HepG2 (cell line): ENCODE measurements around the gene ENPP7. TPM values are rescaled to one million over a fixed set of nuclear protein-coding genes. Genes with fewer than 3 reads are reported as not detected.

Source experiments
- AFF4 ChIP-seq: sonication (generic); formaldehyde crosslinking; IDR thresholded peaks from 2 replicates; pipeline ENCODE4 v1.4.0; 2020; ENCODE audit warnings: missing genetic modification reagents
- AGO2 ChIP-seq: fragments of 200-400 bp; formaldehyde crosslinking; optimal IDR thresholded peaks from 2 replicates; pipeline ENCODE3; 2017; ENCODE audit warnings: mild to moderate bottlenecking, low read depth, low read length, moderate library complexity
- ARNT ChIP-seq: fragments of 450-650 bp; IDR thresholded peaks from 2 replicates; pipeline ENCODE4 v1.6.1; 2017
- ARNT2 ChIP-seq: sonication (generic); formaldehyde crosslinking; IDR thresholded peaks from 2 replicates; pipeline ENCODE4 v1.8.0; 2022; ENCODE audit warnings: mild to moderate bottlenecking, low read depth, missing genetic modification reagents, moderate library complexity
- BATF2 ChIP-seq: sonication (generic); formaldehyde crosslinking; IDR thresholded peaks from 2 replicates; pipeline ENCODE4 v1.8.0; 2022; ENCODE audit warnings: mild to moderate bottlenecking, missing genetic modification reagents, moderate library complexity
- CSRNP2 ChIP-seq: sonication (generic); formaldehyde crosslinking; conservative IDR thresholded peaks from 2 replicates; pipeline ENCODE4 v1.8.0; 2022; ENCODE audit warnings: low read depth, missing genetic modification reagents
- E2F1 ChIP-seq: sonication (generic); formaldehyde crosslinking; IDR thresholded peaks from 2 replicates; pipeline ENCODE4 v1.5.0; 2020; ENCODE audit warnings: missing genetic modification reagents
- EED ChIP-seq: sonication (generic); formaldehyde crosslinking; IDR thresholded peaks from 2 replicates; pipeline ENCODE4 v1.5.0; 2020; ENCODE audit warnings: mild to moderate bottlenecking, missing genetic modification reagents
- RELA ChIP-seq: sonication (generic); formaldehyde crosslinking; IDR thresholded peaks from 2 replicates; pipeline ENCODE4 v1.4.0; 2020; ENCODE audit warnings: missing genetic modification reagents
- SKI ChIP-seq: fragments of 450-650 bp; IDR thresholded peaks from one replicate; pipeline ENCODE4 v1.6.1; 2018; ENCODE audit warnings: mild to moderate bottlenecking; ENCODE audit not compliant: partially characterized antibody
- SRY ChIP-seq: sonication (generic); formaldehyde crosslinking; IDR thresholded peaks from 2 replicates; pipeline ENCODE4 v1.8.0; 2022; ENCODE audit warnings: mild to moderate bottlenecking, missing genetic modification reagents
- TEAD3 ChIP-seq: optimal IDR thresholded peaks from 2 replicates; pipeline ENCODE3; 2016; ENCODE audit warnings: borderline replicate concordance
- TGIF2 ChIP-seq: IDR thresholded peaks from 2 replicates; pipeline ENCODE4 v1.6.1; 2016; ENCODE audit warnings: control low read depth, missing compliant biosample characterization
- TSC22D2 ChIP-seq: sonication (generic); formaldehyde crosslinking; IDR thresholded peaks from 2 replicates; pipeline ENCODE4 v1.5.1; 2020; ENCODE audit warnings: missing genetic modification reagents, mild to moderate bottlenecking, borderline replicate concordance
- ZBTB14 ChIP-seq: sonication (generic); formaldehyde crosslinking; IDR thresholded peaks from 2 replicates; pipeline ENCODE4 v1.4.0; 2020; ENCODE audit warnings: missing genetic modification reagents
- ZNF235 ChIP-seq: sonication (generic); formaldehyde crosslinking; IDR thresholded peaks from 2 replicates; pipeline ENCODE4 v1.8.1; 2023; ENCODE audit warnings: mild to moderate bottlenecking, missing genetic modification reagents, borderline replicate concordance
- ZNF260 ChIP-seq: sonication (generic); formaldehyde crosslinking; IDR thresholded peaks from 2 replicates; pipeline ENCODE4 v1.4.0; 2020; ENCODE audit warnings: missing genetic modification reagents, low read depth, mild to moderate bottlenecking, borderline replicate concordance
- ZNF292 ChIP-seq: sonication (generic); formaldehyde crosslinking; IDR thresholded peaks from 2 replicates; pipeline ENCODE4 v1.8.1; 2022; ENCODE audit warnings: mild to moderate bottlenecking, low read depth, missing genetic modification reagents, borderline replicate concordance
- ZNF382 ChIP-seq: sonication (generic); formaldehyde crosslinking; IDR thresholded peaks from 2 replicates; pipeline ENCODE4 v1.5.0; 2020; ENCODE audit warnings: missing genetic modification reagents, mild to moderate bottlenecking, borderline replicate concordance
- ZNF713 ChIP-seq: sonication (generic); formaldehyde crosslinking; IDR thresholded peaks from 2 replicates; pipeline ENCODE4 v1.4.0; 2020; ENCODE audit warnings: mild to moderate bottlenecking, missing genetic modification reagents
- ZNF768 ChIP-seq: sonication (generic); formaldehyde crosslinking; IDR thresholded peaks from 2 replicates; pipeline ENCODE4 v1.4.0; 2020; ENCODE audit warnings: missing genetic modification reagents
- ZSCAN12 ChIP-seq: sonication (generic); formaldehyde crosslinking; IDR thresholded peaks from 2 replicates; pipeline ENCODE4 v1.9.0; 2021; ENCODE audit warnings: mild to moderate bottlenecking, missing genetic modification reagents
- polyA plus RNA-seq, 8 experiments: library from polyadenylated mRNA; depleted of rRNA in 3 of 8; stranded (reverse) in 7 of 8; unstranded in 1 of 8; fragments of >200 nt; fragmentation: Illumina TruSeq in 4 of 8; extraction: Trizol in 4 of 8; gene quantifications; 2 replicates each; pipeline versions ENCODE4 v1.2.1 to v1.2.3, GENCODE V29; 2011 to 2016; ENCODE audit warnings: low read depth in 4 of 8, missing spikeins in 1 of 8, mixed read lengths in 1 of 8; ENCODE audit not compliant: insufficient read depth in 1 of 8
- total RNA-seq, 5 experiments: library from RNA; depleted of rRNA; stranded (reverse); fragments of >200 nt; fragmentation: Illumina TruSeq; extraction: Trizol; gene quantifications; 2 replicates each; pipeline ENCODE4 v1.2.3, GENCODE V29; 2016; ENCODE audit warnings: low read depth in 1 of 5

Gene ENPP7
- total and polyA plus RNA-seq, 2 of the 13 experiments (the other 11 are each of a cell fraction or from before 2014, with no cell fraction given): 1.1 to 2.2 TPM

- TF ChIP-seq ARNT2 (CRISPR knock-in tag) (peak; percentile 2; the same call in 1 of the 2 replicates), ZNF260 (CRISPR knock-in tag) (no peak), ZNF713 (CRISPR knock-in tag) (no peak), ZNF235 (CRISPR knock-in tag) (no peak), TSC22D2 (CRISPR knock-in tag) (no peak), ZNF292 (no peak), ZSCAN12 (no peak; the same call in 1 of the 2 replicates), AGO2 (peak; percentile 34), ZNF768 (CRISPR knock-in tag) (peak; percentile 44; the same call in 1 of the 2 replicates), RELA (no peak), BATF2 (CRISPR knock-in tag) (no peak), TGIF2 (CRISPR knock-in tag) (no peak; the same call in 1 of the 2 replicates), ZNF382 (CRISPR knock-in tag) (no peak), TEAD3 (CRISPR knock-in tag) (peak; percentile 46), CSRNP2 (no peak), E2F1 (CRISPR knock-in tag) (peak; percentile 21; the same call in 1 of the 2 replicates), ARNT (no peak), EED (CRISPR knock-in tag) (no peak), ZBTB14 (peak; percentile 36; the same call in 1 of the 2 replicates), AFF4 (CRISPR knock-in tag) (no peak), SKI (peak; percentile 31), SRY (CRISPR knock-in tag) (no peak)
Observed at GRCh38 chr17:79777120-79777893, 46.6 kb downstream of the ENPP7 start (continued).
